Stimulated activated naive CD4-positive, alpha-beta T cell treated with Interleukin-2 at 50 U/mL for 16 hours (primary cell): Measurements from ENCODE around the gene DIS3L.
"Not testable (repeated sequence)": the region's sequence is repeated elsewhere in the genome, so short reads cannot be mapped to it uniquely, and the experiment has no call there.

Experiments
- DNase-seq: peaks from one replicate; lab custom pipeline; 2025; lab: John Stamatoyannopoulos, UW

The DIS3L gene

DNA sequence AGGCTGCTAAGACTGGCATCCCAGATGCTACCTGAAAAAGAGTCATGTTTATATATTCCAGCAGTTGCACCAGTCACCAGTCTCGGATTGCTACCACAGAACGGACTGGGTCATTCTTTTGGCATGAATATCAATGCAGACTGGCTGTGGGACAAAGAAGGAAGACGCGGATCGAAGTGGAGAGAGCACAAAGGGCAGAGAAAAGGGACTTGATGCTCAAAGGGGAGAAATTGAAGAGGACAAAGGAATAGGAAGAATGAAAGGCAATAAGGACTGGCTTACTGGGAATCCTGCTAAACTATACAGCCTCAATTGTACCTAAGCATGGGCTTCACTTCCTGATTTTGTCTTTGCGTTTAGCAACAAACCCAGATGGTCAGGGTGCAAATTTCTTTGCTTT, 15.3 kb upstream of the DIS3L start:
- DNase-seq = no peak

DNA sequence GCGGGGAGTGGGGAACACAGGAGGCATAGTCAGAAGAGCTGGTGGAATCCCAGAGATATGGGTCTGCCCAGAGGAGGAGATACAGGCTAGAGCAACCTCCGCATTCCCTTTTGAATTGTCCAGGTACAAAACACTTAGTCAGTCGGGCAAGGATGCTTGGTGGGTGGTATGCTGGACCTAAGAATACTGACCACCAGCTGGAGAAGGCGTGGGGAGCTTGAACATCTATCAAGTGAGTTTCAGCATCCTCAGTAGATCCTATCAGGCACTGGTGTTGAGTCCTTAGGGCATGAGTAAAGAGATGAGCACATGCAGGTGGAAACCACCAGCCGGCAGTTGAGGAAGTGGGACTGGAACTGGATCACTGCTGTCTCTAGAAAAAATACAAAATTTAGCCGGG, 14.7 kb upstream of the DIS3L start:
- DNase-seq = no peak

DNA sequence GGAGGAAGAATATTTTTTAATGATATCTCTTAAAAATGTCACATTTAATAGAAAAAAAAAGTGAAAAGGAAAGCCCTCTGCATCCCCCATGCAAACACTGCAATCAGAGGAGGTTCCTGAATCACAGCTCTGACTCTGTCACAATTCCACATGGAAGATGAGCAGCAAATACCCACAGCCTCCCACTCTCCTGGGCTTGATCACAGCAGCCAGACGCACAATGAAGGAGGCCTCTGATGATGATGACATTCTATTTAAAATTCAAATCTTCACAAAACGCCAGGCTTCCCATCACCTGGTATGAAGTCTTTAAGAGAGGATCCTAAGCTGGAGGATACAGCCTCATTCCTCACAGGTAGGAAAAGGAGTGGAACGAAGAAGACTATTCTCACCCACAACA, 9.1 kb upstream of the DIS3L start:
- no peak for DNase-seq

- no peak for DNase-seq
Observed at GRCh38 chr15:66285533-66286280, 7.7 kb upstream of the DIS3L start.

GRCh38 chr15:66287461-66288057, 5.8 kb upstream of the DIS3L start:
- no peak for DNase-seq

DNA sequence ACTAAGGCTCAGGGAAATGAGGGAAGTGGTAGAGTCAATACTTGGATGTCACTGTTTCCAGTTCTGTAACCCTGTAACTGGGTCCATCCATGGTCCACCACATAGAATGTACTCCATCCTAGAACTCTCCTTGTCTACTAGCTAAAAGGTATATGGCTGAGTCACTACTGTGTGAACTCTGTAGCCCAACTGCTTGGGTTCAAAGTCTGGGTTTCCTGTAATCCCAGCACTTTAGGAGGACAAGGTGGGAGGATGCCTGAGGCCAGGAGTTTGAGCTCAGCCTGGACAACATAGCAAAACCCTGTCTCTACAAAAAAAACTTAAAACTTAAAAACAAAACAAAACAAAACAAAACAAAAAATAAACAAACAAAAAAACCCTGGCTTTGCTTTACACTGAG, 5.3 kb upstream of the DIS3L start:
- no peak for DNase-seq

DNA sequence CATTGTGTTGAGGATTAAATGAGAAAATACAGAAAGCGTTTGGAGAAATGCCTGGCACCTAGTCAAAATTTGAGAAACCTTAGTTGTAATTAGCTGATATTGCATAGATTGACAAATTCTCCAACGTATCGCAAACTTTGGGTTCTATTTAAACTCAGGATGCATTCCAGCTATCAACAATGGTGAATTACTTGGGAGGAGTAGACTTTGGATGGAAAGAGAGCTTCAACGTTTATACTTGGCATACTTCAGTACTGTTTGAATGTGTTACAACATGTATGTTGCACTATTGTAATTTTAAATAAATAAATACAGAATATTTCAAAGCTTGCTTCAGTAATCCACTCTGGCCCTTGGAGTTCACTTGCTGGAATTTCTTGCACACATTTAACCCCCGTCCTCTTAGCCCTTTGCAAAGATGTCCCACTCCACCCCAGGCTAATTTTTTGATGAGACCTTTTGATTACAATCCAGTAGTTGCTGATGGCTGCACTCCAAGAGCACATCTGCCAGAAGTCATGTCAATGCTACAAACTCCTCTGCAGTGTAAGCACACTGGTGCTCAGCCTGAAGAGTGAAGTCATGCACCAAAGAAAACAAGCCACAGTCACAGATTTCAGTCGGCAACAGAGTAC, 4.7 kb upstream of the DIS3L start:
- no peak for DNase-seq

DNA sequence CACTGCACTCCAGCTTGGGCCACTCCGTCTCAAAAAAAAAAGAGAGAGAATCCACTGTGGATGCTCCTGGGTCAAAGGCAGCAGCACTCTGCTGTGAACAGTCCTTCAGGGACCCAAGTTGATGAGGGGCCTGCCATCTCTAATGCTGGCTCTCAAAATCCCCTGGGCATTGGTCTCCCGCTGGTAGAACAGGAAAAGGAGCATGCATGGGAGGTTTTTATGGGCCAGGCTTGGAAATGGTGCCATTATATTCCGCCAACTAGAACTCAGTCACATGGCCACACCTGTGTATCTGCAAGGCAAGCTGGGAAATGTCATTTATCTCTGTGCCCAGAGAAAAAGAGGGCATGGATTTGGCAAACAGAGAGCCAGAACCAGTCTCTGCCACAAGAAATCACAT, 3.4 kb upstream of the DIS3L start:
- no peak for DNase-seq

DNA sequence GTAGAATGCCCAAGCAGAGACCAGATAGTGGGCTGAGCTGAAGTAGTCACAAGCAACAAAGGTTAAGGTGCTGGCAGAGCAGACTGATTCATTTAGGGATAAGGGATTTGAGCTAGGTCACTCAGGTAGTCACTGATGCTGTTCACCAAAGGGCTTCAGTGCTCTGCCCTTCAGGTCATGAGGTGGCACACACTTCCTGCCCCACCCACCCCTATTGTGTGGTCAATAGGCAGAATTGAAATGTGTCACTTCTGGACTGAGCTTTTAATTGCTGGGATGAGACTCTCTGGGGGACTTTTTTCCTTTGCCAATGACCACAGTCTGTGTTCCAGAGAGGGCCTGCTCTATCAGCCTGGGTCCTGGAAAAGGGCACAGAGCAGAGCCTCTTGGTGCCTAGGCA, 2.9 kb upstream of the DIS3L start:
- DNase-seq = no peak

DNA sequence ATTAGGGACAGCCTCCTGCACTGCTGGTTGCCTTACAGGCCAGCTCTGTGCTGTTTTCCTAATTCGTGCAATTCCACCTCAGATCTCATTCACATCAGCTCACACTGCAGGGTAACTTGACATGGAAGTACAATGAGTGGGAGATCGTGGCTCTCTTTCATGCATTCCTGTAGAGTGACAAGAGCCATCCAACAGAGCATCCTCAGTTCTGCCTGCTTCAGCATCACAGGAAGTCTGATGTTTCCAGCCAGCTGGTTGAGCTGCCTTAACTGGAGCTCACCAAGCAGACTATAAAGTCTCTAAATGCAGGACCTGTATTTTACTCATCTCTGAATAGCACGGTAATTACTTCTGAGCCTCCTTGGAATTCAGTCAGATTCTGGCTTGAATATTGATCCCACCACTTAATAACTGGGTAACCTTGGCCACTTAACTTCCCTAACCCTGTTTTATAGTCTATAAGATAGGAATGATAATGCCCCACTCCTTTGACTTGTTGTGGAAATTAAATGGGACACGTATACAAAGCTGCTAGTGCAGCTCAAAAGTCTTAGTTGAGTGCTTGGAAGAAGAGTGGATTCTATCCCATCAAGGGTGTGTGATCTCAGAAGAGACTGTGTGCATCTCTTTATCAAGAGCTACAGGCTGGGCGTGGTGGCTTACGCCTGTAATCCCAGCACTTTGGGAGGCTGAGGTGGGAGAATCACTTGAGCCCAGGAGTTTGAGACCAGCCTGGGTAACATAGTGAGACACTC, 1.4 kb upstream of the DIS3L start:
- DNase-seq = no peak

DNA sequence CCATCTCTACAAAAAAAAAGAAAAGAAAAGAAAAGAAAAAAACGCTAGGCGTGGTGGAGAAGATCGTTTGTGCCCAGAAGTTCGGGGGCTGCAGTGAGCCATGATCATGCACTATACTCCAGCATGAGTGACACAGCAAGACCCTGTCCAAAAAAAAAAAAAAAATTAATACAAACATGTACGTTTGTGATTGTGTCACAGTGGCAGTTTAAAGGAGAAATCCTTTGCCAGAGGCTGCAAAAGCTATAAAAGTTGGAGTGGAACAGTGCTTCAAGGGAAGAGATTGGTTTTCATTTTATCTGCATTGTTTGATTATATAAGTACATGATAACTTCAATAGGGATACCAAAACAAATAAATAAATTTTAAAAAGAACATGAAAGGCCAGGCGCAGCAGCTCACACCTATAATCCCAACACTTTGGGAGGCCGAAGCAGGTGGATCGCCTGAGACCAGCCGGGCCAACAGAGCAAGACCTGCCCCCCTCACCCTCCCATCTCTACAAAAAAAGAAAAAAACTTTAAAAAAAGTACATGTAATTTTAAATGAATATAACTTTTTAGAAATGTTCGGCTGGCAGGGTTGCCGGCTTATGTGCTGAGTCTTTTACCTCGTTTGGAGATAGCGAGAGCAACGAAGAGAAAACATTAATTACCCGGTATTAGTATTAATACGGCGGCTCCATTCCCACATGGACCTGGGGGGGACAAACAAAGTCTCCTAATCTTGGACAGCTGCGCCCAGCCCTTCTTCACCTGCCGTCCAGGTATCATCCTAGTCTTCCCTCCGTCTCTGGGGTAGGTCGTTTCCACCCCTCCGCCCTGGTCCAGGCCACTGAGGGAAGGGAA, 573 bp upstream of the DIS3L start:
- DNase-seq = no peak

- DNase-seq = peak; percentile 15
Observed at GRCh38 chr15:66294157-66294931, 976 bp downstream of the DIS3L start.

GRCh38 chr15:66294932-66295235, 1.5 kb downstream of the DIS3L start:
- no peak for DNase-seq

DNA sequence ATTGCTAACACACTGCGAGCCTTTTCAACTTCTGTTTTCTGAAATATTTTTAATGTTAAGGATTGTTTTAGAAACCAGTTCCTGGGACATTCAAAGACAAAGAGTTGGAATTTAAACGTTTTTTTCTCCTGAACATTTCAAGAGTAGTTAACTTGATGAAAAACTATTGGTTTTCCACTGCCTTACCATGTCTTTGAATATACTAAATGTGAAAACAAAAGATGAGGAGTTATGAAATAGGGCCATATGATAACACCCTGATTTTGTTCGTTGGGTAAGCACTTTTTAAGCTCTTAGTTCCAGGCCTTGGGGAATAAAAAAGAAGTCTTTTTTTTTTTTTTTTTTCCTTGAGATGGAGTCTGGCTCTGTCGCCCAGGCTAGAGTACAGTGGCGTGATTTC, 2.8 kb downstream of the DIS3L start:
- DNase-seq = no peak

GRCh38 chr15:66298803-66299251, 5.5 kb downstream of the DIS3L start:
- DNase-seq = no peak

DNA sequence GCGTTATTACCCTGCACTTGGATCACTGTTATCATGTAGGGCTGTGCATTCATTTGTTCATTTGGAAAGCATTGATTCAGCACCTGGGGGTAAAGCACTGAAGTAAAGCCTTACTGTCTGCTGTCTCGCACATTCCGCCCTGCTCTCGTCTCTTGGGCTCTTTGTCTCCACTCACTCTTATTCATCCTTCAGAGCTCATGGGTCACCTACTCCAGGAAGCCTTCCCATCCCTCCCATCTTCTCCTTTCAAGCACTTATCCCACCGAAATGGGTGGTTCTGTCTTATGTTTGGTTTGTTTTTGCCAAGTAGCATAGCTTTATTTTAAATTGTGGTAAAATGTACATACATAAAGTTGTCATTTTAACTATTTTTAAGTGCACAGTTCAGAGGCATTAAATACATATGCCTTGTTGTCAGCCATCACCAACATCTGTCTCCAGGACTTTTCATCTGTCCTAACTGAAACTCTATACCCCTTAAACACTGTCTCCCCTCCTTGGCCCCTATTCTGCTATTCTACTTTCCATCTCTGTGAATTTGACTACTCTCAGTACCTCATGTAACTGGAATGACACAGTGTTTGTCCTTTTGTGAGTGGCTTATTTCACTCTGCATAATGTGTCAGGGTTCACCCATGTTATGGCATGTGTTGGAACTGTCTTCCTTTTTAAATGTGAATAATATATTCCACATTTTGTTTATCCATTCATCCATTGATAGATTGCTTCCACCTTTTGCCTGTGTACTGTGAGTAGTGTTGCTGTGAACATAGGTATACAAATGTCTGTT, 9.3 kb downstream of the DIS3L start:
- DNase-seq = no peak

- not testable (repeated sequence) for DNase-seq
Observed at GRCh38 chr15:66304425-66304824, 11.1 kb downstream of the DIS3L start.

GRCh38 chr15:66306381-66306780, 13.0 kb downstream of the DIS3L start:
- DNase-seq = no peak

GRCh38 chr15:66308531-66308930, 15.2 kb downstream of the DIS3L start:
- no peak for DNase-seq

- DNase-seq = no peak
Observed at GRCh38 chr15:66309828-66310227, 16.5 kb downstream of the DIS3L start.
